HepG2 (cell line): Measurements from ENCODE around the gene WDFY1. TPM values are rescaled to one million over a fixed set of nuclear protein-coding genes. Genes with fewer than 3 reads are reported as not detected.

ENCODE experiments used
- KMT2B ChIP-seq: IDR thresholded peaks from 2 replicates; pipeline ENCODE4 v1.6.1; 2016; ENCODE audit warnings: missing genetic modification reagents, missing compliant biosample characterization
- NCOR1 ChIP-seq: fragments of 200-600 bp; sonication (generic); IDR thresholded peaks from 2 replicates; pipeline ENCODE4 v1.7.0; 2017; ENCODE audit warnings: antibody characterized with exemption, low read length, borderline replicate concordance
- RBM39 ChIP-seq: fragments of 200-400 bp; formaldehyde crosslinking; IDR thresholded peaks from one replicate; pipeline ENCODE4 v1.6.1; 2018; ENCODE audit warnings: antibody characterized with exemption, mild to moderate bottlenecking, low read depth, low read length; ENCODE audit not compliant: poor library complexity, severe bottlenecking
- TEAD2 ChIP-seq: sonication (generic); formaldehyde crosslinking; IDR thresholded peaks from 2 replicates; pipeline ENCODE4 v1.9.0; 2021; ENCODE audit warnings: missing genetic modification reagents
- TOPORS ChIP-seq: sonication (generic); formaldehyde crosslinking; IDR thresholded peaks from 2 replicates; pipeline ENCODE4 v1.8.0; 2023; ENCODE audit warnings: mild to moderate bottlenecking, missing genetic modification reagents
- TSC22D2 ChIP-seq: sonication (generic); formaldehyde crosslinking; IDR thresholded peaks from 2 replicates; pipeline ENCODE4 v1.5.1; 2020; ENCODE audit warnings: missing genetic modification reagents, mild to moderate bottlenecking, borderline replicate concordance
- ZMYM4 ChIP-seq: sonication (generic); formaldehyde crosslinking; IDR thresholded peaks from 2 replicates; pipeline ENCODE4 v1.8.1; 2023; ENCODE audit warnings: mild to moderate bottlenecking, missing genetic modification reagents
- ZNF331 ChIP-seq: sonication (generic); formaldehyde crosslinking; IDR thresholded peaks from 2 replicates; pipeline ENCODE4 v1.4.0; 2020; ENCODE audit warnings: missing genetic modification reagents
- ZNF547 ChIP-seq: sonication (generic); formaldehyde crosslinking; IDR thresholded peaks from 2 replicates; pipeline ENCODE4 v1.5.1; 2020; ENCODE audit warnings: mild to moderate bottlenecking, missing genetic modification reagents
- ZNF674 ChIP-seq: sonication (generic); formaldehyde crosslinking; IDR thresholded peaks from 2 replicates; pipeline ENCODE4 v1.5.0; 2020; ENCODE audit warnings: low read depth, mild to moderate bottlenecking, missing genetic modification reagents
- ZNF782 ChIP-seq: sonication (generic); formaldehyde crosslinking; IDR thresholded peaks from 2 replicates; pipeline ENCODE4 v1.4.0; 2020; ENCODE audit warnings: missing genetic modification reagents, mild to moderate bottlenecking, borderline replicate concordance
- polyA plus RNA-seq, 8 experiments: library from polyadenylated mRNA; depleted of rRNA in 3 of 8; stranded (reverse) in 7 of 8; unstranded in 1 of 8; fragments of >200 nt; fragmentation: Illumina TruSeq in 4 of 8; extraction: Trizol in 4 of 8; gene quantifications; 2 replicates each; pipeline versions ENCODE4 v1.2.1 to v1.2.3, GENCODE V29; 2011 to 2016; ENCODE audit warnings: low read depth in 4 of 8, missing spikeins in 1 of 8, mixed read lengths in 1 of 8; ENCODE audit not compliant: insufficient read depth in 1 of 8
- total RNA-seq, 5 experiments: library from RNA; depleted of rRNA; stranded (reverse); fragments of >200 nt; fragmentation: Illumina TruSeq; extraction: Trizol; gene quantifications; 2 replicates each; pipeline ENCODE4 v1.2.3, GENCODE V29; 2016; ENCODE audit warnings: low read depth in 1 of 5
- TF ChIP-seq, protein P1 (sequence below), 2 experiments: sonication (generic) in 1 of 2; formaldehyde crosslinking in 1 of 2; IDR thresholded peaks; 2 replicates each; pipeline versions ENCODE4 v1.6.1 to v1.9.0; 2014 to 2022; ENCODE audit warnings: antibody characterized with exemption in 1 of 2, borderline replicate concordance in 1 of 2, inconsistent platforms in 1 of 2, low read depth in 1 of 2, missing genetic modification reagents in 1 of 2
- TF ChIP-seq, protein P2 (sequence below): sonication (generic); formaldehyde crosslinking; IDR thresholded peaks from 2 replicates; pipeline ENCODE4 v1.4.0; 2020; ENCODE audit warnings: missing genetic modification reagents
- TF ChIP-seq, protein P3 (sequence below): IDR thresholded peaks from 2 replicates; pipeline ENCODE4 v1.4.0; 2020; ENCODE audit warnings: mild to moderate bottlenecking, missing genetic modification reagents
- TF ChIP-seq, protein P4 (sequence below): sonication (generic); formaldehyde crosslinking; IDR thresholded peaks from 2 replicates; pipeline ENCODE4 v1.4.0; 2020; ENCODE audit warnings: missing genetic modification reagents

Gene WDFY1
- total and polyA plus RNA-seq, 2 of the 13 experiments (the other 11 are each of a cell fraction or from before 2014, with no cell fraction given) = 77.0 to 78.4 TPM

DNA sequence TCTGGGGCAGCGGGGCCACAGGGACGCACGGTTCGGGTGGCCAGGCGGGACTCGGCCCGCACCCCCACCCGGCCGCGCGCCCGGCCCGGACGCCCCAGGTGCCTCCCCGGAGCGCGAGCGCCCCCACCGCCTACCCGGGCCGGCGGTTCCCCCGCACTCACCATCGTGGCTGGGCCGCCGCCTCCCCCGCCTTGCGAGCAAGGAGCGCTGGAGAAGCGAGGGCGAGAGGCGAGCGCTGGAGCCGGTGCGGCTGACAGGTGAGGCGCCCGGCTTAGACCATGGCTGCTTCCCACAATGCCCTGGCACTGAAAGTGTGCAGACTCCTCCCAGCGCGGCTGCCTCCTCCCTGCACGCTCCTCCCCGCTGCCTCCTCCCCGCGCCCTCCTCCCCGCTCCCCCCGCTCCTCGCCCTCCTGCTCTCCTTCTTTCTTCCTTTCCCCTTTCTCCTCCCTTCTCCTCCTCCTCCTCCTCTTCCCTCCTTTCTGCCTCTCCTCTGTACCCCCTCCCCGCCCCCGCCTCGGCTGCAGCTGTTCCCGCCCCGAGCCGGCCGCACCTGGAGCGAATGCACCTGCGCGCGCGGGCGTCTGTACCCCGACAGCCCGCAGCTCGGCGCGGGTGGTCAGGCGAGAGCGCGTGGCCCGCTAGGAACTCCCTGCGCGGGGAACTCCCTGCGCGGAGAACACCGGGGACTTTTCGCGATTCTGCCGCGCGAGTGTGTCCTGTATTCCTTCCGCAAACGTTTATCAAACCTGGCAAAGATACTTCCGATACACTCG is 107.7 kb downstream of the WDFY1 start, which contains the start of gene AP1S3 (continued):
- TF ChIP-seq ZNF331 (CRISPR knock-in tag) = peak; percentile 99
- TF ChIP-seq, protein P1, sequence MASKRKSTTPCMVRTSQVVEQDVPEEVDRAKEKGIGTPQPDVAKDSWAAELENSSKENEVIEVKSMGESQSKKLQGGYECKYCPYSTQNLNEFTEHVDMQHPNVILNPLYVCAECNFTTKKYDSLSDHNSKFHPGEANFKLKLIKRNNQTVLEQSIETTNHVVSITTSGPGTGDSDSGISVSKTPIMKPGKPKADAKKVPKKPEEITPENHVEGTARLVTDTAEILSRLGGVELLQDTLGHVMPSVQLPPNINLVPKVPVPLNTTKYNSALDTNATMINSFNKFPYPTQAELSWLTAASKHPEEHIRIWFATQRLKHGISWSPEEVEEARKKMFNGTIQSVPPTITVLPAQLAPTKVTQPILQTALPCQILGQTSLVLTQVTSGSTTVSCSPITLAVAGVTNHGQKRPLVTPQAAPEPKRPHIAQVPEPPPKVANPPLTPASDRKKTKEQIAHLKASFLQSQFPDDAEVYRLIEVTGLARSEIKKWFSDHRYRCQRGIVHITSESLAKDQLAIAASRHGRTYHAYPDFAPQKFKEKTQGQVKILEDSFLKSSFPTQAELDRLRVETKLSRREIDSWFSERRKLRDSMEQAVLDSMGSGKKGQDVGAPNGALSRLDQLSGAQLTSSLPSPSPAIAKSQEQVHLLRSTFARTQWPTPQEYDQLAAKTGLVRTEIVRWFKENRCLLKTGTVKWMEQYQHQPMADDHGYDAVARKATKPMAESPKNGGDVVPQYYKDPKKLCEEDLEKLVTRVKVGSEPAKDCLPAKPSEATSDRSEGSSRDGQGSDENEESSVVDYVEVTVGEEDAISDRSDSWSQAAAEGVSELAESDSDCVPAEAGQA (IDR thresholded peaks at IDR 0.05; ENCODE audit: low read depth) = no peak
- TF ChIP-seq, protein P1 (CRISPR knock-in tag; IDR thresholded peaks at IDR 0.05; ENCODE audit: borderline replicate concordance) = no peak
- 0 out of 2 replicates have a peak, but pooled peaks have one; percentile 49 for TF ChIP-seq TOPORS
- TF ChIP-seq NCOR1 = no peak
- peak; percentile 77 for TF ChIP-seq ZNF547 (CRISPR knock-in tag)
- TF ChIP-seq TEAD2 (CRISPR knock-in tag) = no peak
- TF ChIP-seq, protein P2, sequence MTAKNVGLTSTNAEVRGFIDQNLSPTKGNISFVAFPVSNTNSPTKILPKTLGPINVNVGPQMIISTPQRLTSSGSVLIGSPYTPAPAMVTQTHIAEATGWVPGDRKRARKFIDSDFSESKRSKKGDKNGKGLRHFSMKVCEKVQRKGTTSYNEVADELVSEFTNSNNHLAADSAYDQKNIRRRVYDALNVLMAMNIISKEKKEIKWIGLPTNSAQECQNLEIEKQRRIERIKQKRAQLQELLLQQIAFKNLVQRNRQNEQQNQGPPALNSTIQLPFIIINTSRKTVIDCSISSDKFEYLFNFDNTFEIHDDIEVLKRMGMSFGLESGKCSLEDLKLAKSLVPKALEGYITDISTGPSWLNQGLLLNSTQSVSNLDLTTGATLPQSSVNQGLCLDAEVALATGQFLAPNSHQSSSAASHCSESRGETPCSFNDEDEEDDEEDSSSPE (CRISPR knock-in tag) = peak; percentile 31
- no peak for TF ChIP-seq ZNF674 (CRISPR knock-in tag)
- 0 out of 2 replicates have a peak, but pooled peaks have one; percentile 18 for TF ChIP-seq ZNF782
- TF ChIP-seq, protein P3, sequence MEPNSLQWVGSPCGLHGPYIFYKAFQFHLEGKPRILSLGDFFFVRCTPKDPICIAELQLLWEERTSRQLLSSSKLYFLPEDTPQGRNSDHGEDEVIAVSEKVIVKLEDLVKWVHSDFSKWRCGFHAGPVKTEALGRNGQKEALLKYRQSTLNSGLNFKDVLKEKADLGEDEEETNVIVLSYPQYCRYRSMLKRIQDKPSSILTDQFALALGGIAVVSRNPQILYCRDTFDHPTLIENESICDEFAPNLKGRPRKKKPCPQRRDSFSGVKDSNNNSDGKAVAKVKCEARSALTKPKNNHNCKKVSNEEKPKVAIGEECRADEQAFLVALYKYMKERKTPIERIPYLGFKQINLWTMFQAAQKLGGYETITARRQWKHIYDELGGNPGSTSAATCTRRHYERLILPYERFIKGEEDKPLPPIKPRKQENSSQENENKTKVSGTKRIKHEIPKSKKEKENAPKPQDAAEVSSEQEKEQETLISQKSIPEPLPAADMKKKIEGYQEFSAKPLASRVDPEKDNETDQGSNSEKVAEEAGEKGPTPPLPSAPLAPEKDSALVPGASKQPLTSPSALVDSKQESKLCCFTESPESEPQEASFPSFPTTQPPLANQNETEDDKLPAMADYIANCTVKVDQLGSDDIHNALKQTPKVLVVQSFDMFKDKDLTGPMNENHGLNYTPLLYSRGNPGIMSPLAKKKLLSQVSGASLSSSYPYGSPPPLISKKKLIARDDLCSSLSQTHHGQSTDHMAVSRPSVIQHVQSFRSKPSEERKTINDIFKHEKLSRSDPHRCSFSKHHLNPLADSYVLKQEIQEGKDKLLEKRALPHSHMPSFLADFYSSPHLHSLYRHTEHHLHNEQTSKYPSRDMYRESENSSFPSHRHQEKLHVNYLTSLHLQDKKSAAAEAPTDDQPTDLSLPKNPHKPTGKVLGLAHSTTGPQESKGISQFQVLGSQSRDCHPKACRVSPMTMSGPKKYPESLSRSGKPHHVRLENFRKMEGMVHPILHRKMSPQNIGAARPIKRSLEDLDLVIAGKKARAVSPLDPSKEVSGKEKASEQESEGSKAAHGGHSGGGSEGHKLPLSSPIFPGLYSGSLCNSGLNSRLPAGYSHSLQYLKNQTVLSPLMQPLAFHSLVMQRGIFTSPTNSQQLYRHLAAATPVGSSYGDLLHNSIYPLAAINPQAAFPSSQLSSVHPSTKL (CRISPR knock-in tag) = 0 out of 2 replicates have a peak, but pooled peaks have one; percentile 39
- no peak for TF ChIP-seq RBM39
- peak; percentile 52; the same call in 1 of the 2 replicates for TF ChIP-seq KMT2B (CRISPR knock-in tag)
- peak; percentile 35 for TF ChIP-seq ZMYM4
- TF ChIP-seq, protein P4, sequence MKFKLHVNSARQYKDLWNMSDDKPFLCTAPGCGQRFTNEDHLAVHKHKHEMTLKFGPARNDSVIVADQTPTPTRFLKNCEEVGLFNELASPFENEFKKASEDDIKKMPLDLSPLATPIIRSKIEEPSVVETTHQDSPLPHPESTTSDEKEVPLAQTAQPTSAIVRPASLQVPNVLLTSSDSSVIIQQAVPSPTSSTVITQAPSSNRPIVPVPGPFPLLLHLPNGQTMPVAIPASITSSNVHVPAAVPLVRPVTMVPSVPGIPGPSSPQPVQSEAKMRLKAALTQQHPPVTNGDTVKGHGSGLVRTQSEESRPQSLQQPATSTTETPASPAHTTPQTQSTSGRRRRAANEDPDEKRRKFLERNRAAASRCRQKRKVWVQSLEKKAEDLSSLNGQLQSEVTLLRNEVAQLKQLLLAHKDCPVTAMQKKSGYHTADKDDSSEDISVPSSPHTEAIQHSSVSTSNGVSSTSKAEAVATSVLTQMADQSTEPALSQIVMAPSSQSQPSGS (CRISPR knock-in tag) = peak; percentile 31; the same call in 1 of the 2 replicates
- TF ChIP-seq TSC22D2 (CRISPR knock-in tag) = no peak
